GM12878 (cell line): ENCODE data around the gene UCHL5. TPM values are rescaled to one million over a fixed set of nuclear protein-coding genes. Genes with fewer than 3 reads are reported as not detected.
"Not testable (repeated sequence)": the region's sequence is repeated elsewhere in the genome, so short reads cannot be mapped to it uniquely, and the experiment has no call there.

ENCODE experiments used
- ATAC-seq: fragments of 200-7000 bp; cut with Tn5 transposase; 3 replicates; pipeline ENCODE4 v1.9.1; 2020; ENCODE audit warnings: mild to moderate bottlenecking, moderate library complexity
- BruUV-seq: library from RNA; stranded (reverse); fragments of 400-500 nt; replicated peaks from 2 replicates; lab custom pipeline; 2021; lab: Mats Ljungman, UMichigan
- CTCF ChIA-PET: fragments of 300-600 bp; sonication (Branson Sonifier 250); formaldehyde crosslinking; extraction: SDS; loops from one replicate; lab custom pipeline; 2021; ENCODE audit warnings: inconsistent platforms; lab: Yijun Ruan, JAX
- POLR2A ChIA-PET: fragments of 350-600 bp; formaldehyde crosslinking; extraction: SDS; loops from one replicate; lab custom pipeline; 2021; ENCODE audit warnings: inconsistent platforms; lab: Charles Lee
- RAD21 ChIA-PET: fragments of 300-600 bp; sonication (Branson Sonifier 250); formaldehyde crosslinking; loops from one replicate; lab custom pipeline; 2023; ENCODE audit warnings: antibody characterized with exemption; ENCODE audit not compliant: unreplicated experiment; lab: Charles Lee
- SMC1A ChIA-PET: fragments of 300-600 bp; sonication (Branson Sonifier 250); formaldehyde crosslinking; loops from one replicate; lab custom pipeline; 2023; ENCODE audit not compliant: unreplicated experiment, uncharacterized antibody; lab: Charles Lee
- DNase-seq: peaks from one replicate; pipeline ENCODE4 v3.0.0-alpha.2; 2011; ENCODE audit warnings: low read depth, low spot score
- FAIRE-seq: peaks from 3 replicates; lab custom pipeline; 2011; peaks lifted over from hg19 to GRCh38; lab: Jason Lieb, UNC
- H2AFZ ChIP-seq: 2 replicates; pipeline ENCODE4 v1.6.0; 2011; ENCODE audit warnings: low read depth, low read length, control low read depth; ENCODE audit not compliant: control insufficient read depth
- H3K27ac ChIP-seq: 2 replicates; pipeline ENCODE4 v1.5.1; 2011; ENCODE audit warnings: control low read depth; ENCODE audit not compliant: control insufficient read depth, insufficient read depth
- H3K27me3 ChIP-seq, 2 experiments: replicated peaks in 1 of 2; 2 replicates each; pipeline versions ENCODE4 v1.6.0 to v1.6.1; 2011; ENCODE audit warnings: low read length in 1 of 2; ENCODE audit not compliant: control insufficient read depth in 2 of 2, insufficient read depth in 2 of 2
- H3K36me3 ChIP-seq, 2 experiments: 2 replicates each; pipeline ENCODE4 v1.5.1; 2011; ENCODE audit warnings: low read length in 1 of 2; ENCODE audit not compliant: control insufficient read depth in 2 of 2, insufficient read depth in 2 of 2
- H3K4me1 ChIP-seq: 2 replicates; pipeline ENCODE4 v1.6.1; 2011; ENCODE audit warnings: mild to moderate bottlenecking, low read length, moderate library complexity, mixed read lengths; ENCODE audit not compliant: control insufficient read depth, insufficient read depth
- H3K4me2 ChIP-seq: 2 replicates; pipeline ENCODE4 v1.6.0; 2011; ENCODE audit warnings: control low read depth; ENCODE audit not compliant: control insufficient read depth, insufficient read depth
- H3K4me3 ChIP-seq: fragments of 200-600 bp; sonication (generic); 2 replicates; pipeline ENCODE4 v1.5.1; 2016
- H3K79me2 ChIP-seq: 2 replicates; pipeline ENCODE4 v1.6.0; 2011; ENCODE audit warnings: low read length; ENCODE audit not compliant: control insufficient read depth, insufficient read depth
- H3K9ac ChIP-seq: 2 replicates; pipeline ENCODE4 v1.8.0; 2011; ENCODE audit warnings: low read length, control low read depth, mixed read lengths; ENCODE audit not compliant: control insufficient read depth, insufficient read depth
- H3K9me3 ChIP-seq: replicated peaks from 3 replicates; pipeline ENCODE4 v1.5.1; 2011; ENCODE audit warnings: mild to moderate bottlenecking, low read length; ENCODE audit not compliant: control insufficient read depth, insufficient read depth
- H4K20me1 ChIP-seq: 2 replicates; pipeline ENCODE4 v1.6.0; 2011; ENCODE audit not compliant: control insufficient read depth, insufficient read depth
- ZBTB33 ChIP-seq: fragments of 450-650 bp; IDR thresholded peaks from 2 replicates; pipeline ENCODE4 v1.6.1; 2017; ENCODE audit warnings: mild to moderate bottlenecking
- WGBS: methylation state at CpG from one replicate; pipeline ENCODE4 v1.1.6; 2016; ENCODE audit warnings: low lambda C conversion rate; ENCODE audit not compliant: insufficient replicate concordance, insufficient coverage; ENCODE audit errors: missing lambda C conversion rate; 5-methylcytosine and 5-hydroxymethylcytosine counted together
- in situ Hi-C: fragments of 300-500 bp; cut with MboI; formaldehyde crosslinking; loops from 9 replicates; pipeline ENCODE4 v1.14.3; 2018; ENCODE audit warnings: mixed read lengths
- intact Hi-C: fragments of 100-400 bp; cut with micrococcal nuclease; formaldehyde crosslinking; loops from one replicate; pipeline ENCODE4 v1.14.2; 2022; ENCODE audit not compliant: unreplicated experiment
- polyA plus RNA-seq, 11 experiments: library from polyadenylated mRNA; depleted of rRNA in 4 of 11; unstranded in 6 of 11; stranded (reverse) in 5 of 11; fragments of >200 nt; fragmentation: Nextera tagmentation in 4 of 11; fragmentation: Illumina TruSeq in 1 of 11; extraction: Ambion mirVana in 4 of 11; extraction: Trizol in 1 of 11; gene quantifications; 1 replicate in 1 of 11; 2 replicates in 10 of 11; pipeline versions ENCODE4 v1.2.1 to v1.2.3, GENCODE V29; 2011 to 2016; ENCODE audit warnings: inconsistent platforms in 2 of 11, missing spikeins in 2 of 11, low read depth in 1 of 11
- total RNA-seq, 4 experiments: library from RNA; depleted of rRNA in 3 of 4; stranded (reverse); fragments of >200 nt in 3 of 4; fragmentation: Illumina TruSeq in 1 of 4; extraction: Trizol in 1 of 4; gene quantifications; 2 replicates each; pipeline versions ENCODE4 v1.2.1 to v1.2.3, GENCODE V29; 2013 to 2021

Gene UCHL5
- total and polyA plus RNA-seq, 10 of the 15 experiments (the other 5 are each of a cell fraction or from before 2014, with no cell fraction given) = 30.1 to 179 (median 60.1) TPM

GRCh38 chr1:193032643-193033427, 26.3 kb downstream of the UCHL5 start:
- peak; percentile 24; the same call in 1 of the 2 replicates for TF ChIP-seq ZBTB33
- H3K27ac ChIP-seq, H3K27me3 ChIP-seq, H3K9ac ChIP-seq, H3K9me3 ChIP-seq, H4K20me1 ChIP-seq, H3K4me3 ChIP-seq, BruUV-seq, POLR2A ChIA-PET, H3K4me2 ChIP-seq, H3K4me1 ChIP-seq, H3K36me3 ChIP-seq, H2AFZ ChIP-seq, in situ Hi-C loops, FAIRE-seq, DNase-seq, ATAC-seq: not testable (repeated sequence)
- CTCF ChIA-PET = interaction anchor here (0.8 to 1.9 kb wide), 13 partner anchors 8 to 560 kb away, joined by 3 to 12 read pairs (median 5); partner anchors contain the start of gene CDC73
- 95% methylated on average over 9 of the region's 9 CpGs for WGBS
- intact Hi-C loops = loop anchor here (5.0 kb wide), 1 partner anchor 561 kb away; no protein-coding TSS in a partner anchor
- SMC1A ChIA-PET = interaction anchor here (1.2 to 1.6 kb wide), 6 partner anchors 37 to 563 kb away, joined by 3 to 8 read pairs (median 4); no protein-coding TSS in a partner anchor
- RAD21 ChIA-PET = interaction anchor here (0.9 to 1.3 kb wide), 7 partner anchors 16 to 560 kb away, joined by 3 to 5 read pairs (median 3); no protein-coding TSS in a partner anchor
- peaks cover 24% of the 10 kb centered on the region for H3K79me2 ChIP-seq
